CD4-positive, alpha-beta T cell treated with Interleukin-15 for 4 hours (primary cell): ENCODE data around the gene CLIC6.

Experiments used
- DNase-seq: peaks from one replicate; pipeline ENCODE4 v3.0.0-alpha.2; 2020; ENCODE audit warnings: low spot score

Gene CLIC6

GRCh38 chr21:34668803-34669148 is at the start of gene CLIC6:
Gene CLIC6, plus strand, starts transcription at chr21:34668994. Its CDS starts 395 bp downstream, at chr21:34669389.
- DNase-seq = no peak

- no peak for DNase-seq
Observed at GRCh38 chr21:34619841-34620665, 48.7 kb upstream of the CLIC6 start.

- DNase-seq = no peak
Observed at GRCh38 chr21:34621434-34622350, 47.1 kb upstream of the CLIC6 start.

- DNase-seq = no peak
Observed at GRCh38 chr21:34623516-34623915, 45.3 kb upstream of the CLIC6 start.

GRCh38 chr21:34625030-34625593 is 43.7 kb upstream of the CLIC6 start:
- DNase-seq = no peak

GRCh38 chr21:34626131-34626530 is 42.7 kb upstream of the CLIC6 start:
- DNase-seq = no peak

- peak; percentile 61 for DNase-seq
Observed at GRCh38 chr21:34630536-34631143, 38.2 kb upstream of the CLIC6 start.

- DNase-seq = no peak
Observed at GRCh38 chr21:34632498-34632897, 36.3 kb upstream of the CLIC6 start.

- DNase-seq = no peak
Observed at GRCh38 chr21:34635307-34635706, 33.5 kb upstream of the CLIC6 start.

- DNase-seq = no peak
Observed at GRCh38 chr21:34636961-34637360, 31.8 kb upstream of the CLIC6 start.

GRCh38 chr21:34639250-34639649 is 29.5 kb upstream of the CLIC6 start:
- no peak for DNase-seq

- DNase-seq = peak; percentile 16
Observed at GRCh38 chr21:34639882-34640788, 28.7 kb upstream of the CLIC6 start.

- DNase-seq = no peak
Observed at GRCh38 chr21:34640858-34641257, 27.9 kb upstream of the CLIC6 start.

- no peak for DNase-seq
Observed at GRCh38 chr21:34642211-34643075, 26.4 kb upstream of the CLIC6 start.

- no peak for DNase-seq
Observed at GRCh38 chr21:34644825-34645224, 24.0 kb upstream of the CLIC6 start.

- no peak for DNase-seq
Observed at GRCh38 chr21:34647555-34647954, 21.2 kb upstream of the CLIC6 start.

GRCh38 chr21:34648739-34649297 is 20.0 kb upstream of the CLIC6 start:
- no peak for DNase-seq

- DNase-seq = no peak
Observed at GRCh38 chr21:34649400-34649799, 19.4 kb upstream of the CLIC6 start.

- no peak for DNase-seq
Observed at GRCh38 chr21:34650861-34651431, 17.8 kb upstream of the CLIC6 start.

- no peak for DNase-seq
Observed at GRCh38 chr21:34651642-34652041, 17.2 kb upstream of the CLIC6 start.
